Ovary (tissue), 3 donors: ENCODE results near the gene FLCN.

Experiments
- POLR2A ChIP-seq: fragments of 450-650 bp; IDR thresholded peaks from one replicate; pipeline ENCODE4 v1.6.1; 2017; ENCODE audit warnings: antibody characterized with exemption, mild to moderate bottlenecking, moderate library complexity
- TF ChIP-seq, protein P1 (sequence below), 3 donors: fragments of 450-650 bp in 2 of 3; fragments of 200-600 bp in 1 of 3; IDR thresholded peaks; one replicate each; pipeline versions ENCODE4 v1.5.1 to v1.8.0; 2016 to 2022; ENCODE audit warnings: antibody characterized with exemption in 3 of 3, mild to moderate bottlenecking in 1 of 3
- donor health status: DM: no; HTN: no; CAD: no.

DNA sequence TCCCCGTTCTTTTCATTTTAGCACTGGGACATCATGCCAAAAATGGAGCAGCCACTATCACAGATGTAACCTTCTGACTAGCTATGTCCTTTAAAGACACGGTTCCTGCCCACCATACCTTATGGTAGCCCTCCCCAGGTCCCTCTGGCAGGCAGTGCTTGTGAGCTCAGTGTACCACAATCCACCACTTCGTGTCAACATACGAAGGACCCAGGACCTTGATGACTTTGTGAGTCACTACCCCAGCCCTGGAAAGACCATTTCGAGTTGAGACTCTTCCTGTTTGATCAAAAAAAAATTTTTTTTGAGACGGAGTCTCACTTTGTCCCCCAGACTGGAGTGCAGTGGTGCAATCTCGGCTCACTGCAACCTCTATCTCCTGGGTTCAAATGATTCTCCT lies 21.0 kb upstream of the FLCN start:
- TF ChIP-seq, protein P1, sequence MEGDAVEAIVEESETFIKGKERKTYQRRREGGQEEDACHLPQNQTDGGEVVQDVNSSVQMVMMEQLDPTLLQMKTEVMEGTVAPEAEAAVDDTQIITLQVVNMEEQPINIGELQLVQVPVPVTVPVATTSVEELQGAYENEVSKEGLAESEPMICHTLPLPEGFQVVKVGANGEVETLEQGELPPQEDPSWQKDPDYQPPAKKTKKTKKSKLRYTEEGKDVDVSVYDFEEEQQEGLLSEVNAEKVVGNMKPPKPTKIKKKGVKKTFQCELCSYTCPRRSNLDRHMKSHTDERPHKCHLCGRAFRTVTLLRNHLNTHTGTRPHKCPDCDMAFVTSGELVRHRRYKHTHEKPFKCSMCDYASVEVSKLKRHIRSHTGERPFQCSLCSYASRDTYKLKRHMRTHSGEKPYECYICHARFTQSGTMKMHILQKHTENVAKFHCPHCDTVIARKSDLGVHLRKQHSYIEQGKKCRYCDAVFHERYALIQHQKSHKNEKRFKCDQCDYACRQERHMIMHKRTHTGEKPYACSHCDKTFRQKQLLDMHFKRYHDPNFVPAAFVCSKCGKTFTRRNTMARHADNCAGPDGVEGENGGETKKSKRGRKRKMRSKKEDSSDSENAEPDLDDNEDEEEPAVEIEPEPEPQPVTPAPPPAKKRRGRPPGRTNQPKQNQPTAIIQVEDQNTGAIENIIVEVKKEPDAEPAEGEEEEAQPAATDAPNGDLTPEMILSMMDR (IDR thresholded peaks at IDR 0.05) = no peak
- no peak for TF ChIP-seq POLR2A
